Natural killer cell (primary cell): ENCODE measurements around the gene EIF3M. TPM values are rescaled to one million over a fixed set of nuclear protein-coding genes. Genes with fewer than 3 reads are reported as not detected.

ENCODE experiments used
- ATAC-seq, 3 donors: fragments of 150-1000 bp in 2 of 3; fragments of 200-7000 bp in 1 of 3; cut with Tn5 transposase; 1 replicate in 1 of 3; 2 replicates in 2 of 3; pipeline ENCODE4 v1.10.0; 2021; ENCODE audit warnings: mild to moderate bottlenecking in 2 of 3, moderate library complexity in 2 of 3
- DNase-seq, 2 donors: peaks; one replicate each; pipeline versions ENCODE4 v3.0.0 to v3.0.0-alpha.2; 2013 to 2021; ENCODE audit warnings: mixed read lengths in 1 of 2
- H3K27ac ChIP-seq: one replicate; pipeline ENCODE4 v1.5.1; 2013; ENCODE audit warnings: mild to moderate bottlenecking, low read length
- H3K27me3 ChIP-seq: one replicate; pipeline ENCODE4 v1.6.1; 2013; ENCODE audit warnings: low read length; ENCODE audit not compliant: control insufficient read depth, insufficient read depth
- H3K36me3 ChIP-seq: one replicate; pipeline ENCODE4 v1.6.1; 2013; ENCODE audit warnings: low read length; ENCODE audit not compliant: control insufficient read depth, insufficient read depth
- H3K4me1 ChIP-seq: one replicate; pipeline ENCODE4 v1.6.1; 2013; ENCODE audit warnings: low read length; ENCODE audit not compliant: control insufficient read depth, insufficient read depth
- H3K4me3 ChIP-seq: one replicate; pipeline ENCODE4 v1.5.1; 2013; ENCODE audit warnings: low read length
- H3K9me3 ChIP-seq: one replicate; pipeline ENCODE4 v1.6.1; 2013; ENCODE audit warnings: low read length; ENCODE audit not compliant: control insufficient read depth, insufficient read depth
- H3K27ac Mint-ChIP-seq, 2 donors: one replicate each; pipeline ENCODE4 v1.8.0; 2022; ENCODE audit warnings: mild to moderate bottlenecking in 2 of 2, mixed read lengths in 2 of 2, moderate library complexity in 1 of 2
- H3K27me3 Mint-ChIP-seq, 2 donors: one replicate each; pipeline ENCODE4 v1.8.0; 2022; ENCODE audit warnings: low read depth in 2 of 2, mixed read lengths in 2 of 2
- H3K36me3 Mint-ChIP-seq: one replicate; pipeline ENCODE4 v1.8.0; 2022; ENCODE audit warnings: mixed read lengths
- H3K4me1 Mint-ChIP-seq, 2 donors: one replicate each; pipeline ENCODE4 v1.8.0; 2022; ENCODE audit warnings: mixed read lengths in 2 of 2
- H3K4me3 Mint-ChIP-seq: one replicate; pipeline ENCODE4 v1.8.0; 2022; ENCODE audit warnings: mild to moderate bottlenecking, moderate library complexity, mixed read lengths
- H3K9me3 Mint-ChIP-seq, 2 donors: one replicate each; pipeline ENCODE4 v1.8.0; 2022; ENCODE audit warnings: mixed read lengths in 2 of 2
- CTCF ChIP-seq: fragments of 200-600 bp; IDR thresholded peaks from one replicate; pipeline ENCODE4 v1.8.0; 2022; ENCODE audit warnings: antibody characterized with exemption
- WGBS: methylation state at CpG from one replicate; pipeline ENCODE4 v1.1.7; 2013; ENCODE audit warnings: missing lambda C conversion rate; ENCODE audit not compliant: insufficient coverage; 5-methylcytosine and 5-hydroxymethylcytosine counted together
- intact Hi-C: fragments of 100-400 bp; cut with micrococcal nuclease; formaldehyde crosslinking; loops from one replicate; pipeline ENCODE4 v1.14.2; 2022
- total RNA-seq, 4 donors: library from RNA; stranded (reverse); fragments of 120-200 nt in 1 of 4; gene quantifications; one replicate each; pipeline versions ENCODE4 v1.2.3 to v1.2.4, GENCODE V29; 2013 to 2022

The EIF3M gene
- total RNA-seq, 3 donors from 2014 or later (not counting 1 experiment from before 2014, with no cell fraction given): 146 to 165 (median 155) TPM

- no peaks in the 10 kb centered on the region for H3K27me3 ChIP-seq
- H3K27ac ChIP-seq: no peak overlapping the region
- H3K36me3 ChIP-seq: no peaks in the 10 kb centered on the region
- H3K9me3 Mint-ChIP-seq: peaks cover 0 to 2% of the 10 kb centered on the region in 2 donors
- DNase-seq: no peak
- H3K9me3 ChIP-seq: no peaks in the 10 kb centered on the region
- no peak for TF ChIP-seq CTCF
- no peaks in the 10 kb centered on the region for H3K4me1 Mint-ChIP-seq
- H3K4me3 Mint-ChIP-seq: no peak overlapping the region
- intact Hi-C loops: no loop called here
- no peaks in the 10 kb centered on the region for H3K27me3 Mint-ChIP-seq
- ATAC-seq: no peak
- WGBS: 100% methylated on average over 2 of the region's 3 CpGs
- no peaks in the 10 kb centered on the region for H3K4me1 ChIP-seq
- no peak overlapping the region for H3K27ac Mint-ChIP-seq
- H3K4me3 ChIP-seq: no peak overlapping the region
- H3K36me3 Mint-ChIP-seq: no peaks in the 10 kb centered on the region
Observed at GRCh38 chr11:32610797-32611352, 27.2 kb downstream of the EIF3M start.

GRCh38 chr11:32613500-32614151, 30.0 kb downstream of the EIF3M start:
- no peak overlapping the region for H3K4me3 ChIP-seq
- H3K27me3 ChIP-seq: no peaks in the 10 kb centered on the region
- H3K9me3 ChIP-seq: no peaks in the 10 kb centered on the region
- no peak overlapping the region for H3K27ac ChIP-seq
- H3K9me3 Mint-ChIP-seq: peaks cover 0 to 2% of the 10 kb centered on the region in 2 donors
- peaks cover 0 to 3% of the 10 kb centered on the region in 2 donors for H3K27me3 Mint-ChIP-seq
- ATAC-seq (no peak), DNase-seq (no peak)
- no peaks in the 10 kb centered on the region for H3K4me1 ChIP-seq
- H3K27ac Mint-ChIP-seq: no peak overlapping the region
- no peak for TF ChIP-seq CTCF
- H3K4me3 Mint-ChIP-seq: no peak overlapping the region
- intact Hi-C loops: no loop called here
- 93% methylated on average over 4 of the region's 4 CpGs for WGBS
- no peaks in the 10 kb centered on the region for H3K4me1 Mint-ChIP-seq
- H3K36me3 ChIP-seq: no peaks in the 10 kb centered on the region
- no peaks in the 10 kb centered on the region for H3K36me3 Mint-ChIP-seq

- no peak for TF ChIP-seq CTCF
- intact Hi-C loops: no loop called here
- Mint-ChIP-seq H3K4me1 (no peaks in the 10 kb centered on the region), H3K27ac (no peak overlapping the region), H3K9me3 (peaks cover 0 to 3% of the 10 kb centered on the region in 2 donors), H3K4me3 (no peak overlapping the region), H3K27me3 (peaks cover 0 to 10% of the 10 kb centered on the region in 2 donors), H3K36me3 (no peaks in the 10 kb centered on the region)
- no peaks in the 10 kb centered on the region for H3K9me3 ChIP-seq
- H3K27ac ChIP-seq: no peak overlapping the region
- H3K4me1 ChIP-seq: no peaks in the 10 kb centered on the region
- ATAC-seq (no peak), DNase-seq (peak in 1 of 2 donors; percentile 11)
- H3K4me3 ChIP-seq: no peak overlapping the region
- H3K36me3 ChIP-seq: no peaks in the 10 kb centered on the region
- no peaks in the 10 kb centered on the region for H3K27me3 ChIP-seq
Observed at GRCh38 chr11:32615422-32615821, 31.8 kb downstream of the EIF3M start.

DNA sequence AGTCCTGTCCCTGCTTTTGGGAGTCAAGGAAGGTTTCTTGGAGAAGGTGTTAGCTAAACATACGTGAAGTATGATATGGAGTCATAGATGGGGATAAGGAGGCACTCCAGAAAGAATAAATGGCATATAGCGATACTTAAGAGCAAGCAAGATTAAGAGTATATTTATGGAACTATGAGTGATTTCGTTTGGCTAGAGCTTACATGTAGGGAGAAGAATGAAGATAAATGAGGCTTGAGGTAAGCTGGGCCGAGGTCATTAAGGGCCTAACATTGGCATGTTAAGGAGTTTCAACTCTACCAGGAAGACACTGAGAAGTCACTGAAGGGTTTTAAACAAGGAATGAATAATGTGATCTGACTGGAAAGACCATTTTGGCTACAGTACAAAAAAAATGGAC, 33.3 kb downstream of the EIF3M start:
- DNase-seq (no peak), ATAC-seq (no peak)
- H3K27ac ChIP-seq: no peak overlapping the region
- H3K27me3 ChIP-seq: no peaks in the 10 kb centered on the region
- Mint-ChIP-seq H3K4me3 (no peak overlapping the region), H3K36me3 (no peaks in the 10 kb centered on the region), H3K9me3 (peaks cover 0 to 3% of the 10 kb centered on the region in 2 donors), H3K4me1 (no peaks in the 10 kb centered on the region), H3K27ac (no peak overlapping the region), H3K27me3 (peaks cover 0 to 10% of the 10 kb centered on the region in 2 donors)
- WGBS: 85% methylated on average over 4 of the region's 4 CpGs
- H3K9me3 ChIP-seq: no peaks in the 10 kb centered on the region
- H3K36me3 ChIP-seq: no peaks in the 10 kb centered on the region
- no peak for TF ChIP-seq CTCF
- intact Hi-C loops: no loop called here
- no peak overlapping the region for H3K4me3 ChIP-seq
- no peaks in the 10 kb centered on the region for H3K4me1 ChIP-seq
